Dermis microvascular lymphatic vessel endothelial cell (primary cell): ENCODE results near the gene ATCAY. TPM values are rescaled to one million over a fixed set of nuclear protein-coding genes. Genes with fewer than 3 reads are reported as not detected.

ENCODE experiments used
- DNase-seq, 2 donors: peaks; one replicate each; pipeline versions ENCODE4 v3.0.0 to v3.0.0-alpha.2; 2010; ENCODE audit warnings: low read depth in 2 of 2
- total RNA-seq: library from RNA; depleted of rRNA; stranded (reverse); fragments of >200 nt; gene quantifications from 2 replicates; pipeline ENCODE4 v1.2.1, GENCODE V29; 2014

Gene ATCAY
- total RNA-seq, 1 donor from 2014 or later, result not detected

GRCh38 chr19:3968556-3969434 is 88.3 kb downstream of the ATCAY start:
- DNase-seq, result peak; percentile 98 to 100

DNA sequence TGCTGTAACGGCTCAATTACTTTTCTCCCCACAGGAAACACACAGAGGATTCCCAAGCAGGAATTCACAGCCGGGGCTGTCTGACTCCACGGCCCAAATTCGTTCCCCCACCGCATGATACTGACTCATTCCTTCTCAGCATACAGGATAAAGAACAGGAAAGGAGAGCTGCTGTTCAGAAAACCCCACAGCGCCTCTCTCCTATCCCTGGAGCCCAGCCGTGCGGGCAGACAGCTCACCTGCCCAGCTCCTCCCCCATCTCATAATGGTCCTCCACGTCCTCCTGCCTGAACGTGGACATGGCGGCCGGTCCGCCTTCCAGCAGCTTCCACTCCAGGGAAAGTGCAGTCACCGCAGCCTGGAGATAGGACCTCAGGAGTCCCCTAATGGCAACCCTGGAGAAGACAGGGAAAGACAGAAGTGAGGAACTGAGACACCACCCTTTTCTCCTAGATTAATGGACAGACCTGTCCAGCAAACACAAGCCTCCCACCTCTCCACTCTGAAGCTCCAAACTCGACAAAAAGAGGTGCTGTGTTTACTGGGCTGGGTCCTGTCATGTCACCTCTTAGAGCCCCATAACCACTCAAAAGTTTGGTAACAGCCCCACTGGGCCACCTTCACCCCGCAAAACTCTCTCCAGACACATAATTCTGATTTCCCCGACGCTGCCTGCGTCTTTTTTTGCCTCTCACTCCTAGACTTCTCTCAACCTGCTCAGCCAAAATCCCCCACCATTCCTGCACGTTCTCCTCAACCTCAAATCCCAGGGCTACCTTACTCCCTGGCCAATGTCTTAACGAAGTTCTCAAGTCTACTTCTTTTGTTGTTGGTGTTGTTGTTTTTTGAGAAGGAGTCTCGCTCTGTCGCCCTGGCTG is 89.2 kb downstream of the ATCAY start:
- peak; percentile 65 to 93 for DNase-seq

- no peak for DNase-seq
Measured at GRCh38 chr19:3970313-3970807, 89.9 kb downstream of the ATCAY start.

DNA sequence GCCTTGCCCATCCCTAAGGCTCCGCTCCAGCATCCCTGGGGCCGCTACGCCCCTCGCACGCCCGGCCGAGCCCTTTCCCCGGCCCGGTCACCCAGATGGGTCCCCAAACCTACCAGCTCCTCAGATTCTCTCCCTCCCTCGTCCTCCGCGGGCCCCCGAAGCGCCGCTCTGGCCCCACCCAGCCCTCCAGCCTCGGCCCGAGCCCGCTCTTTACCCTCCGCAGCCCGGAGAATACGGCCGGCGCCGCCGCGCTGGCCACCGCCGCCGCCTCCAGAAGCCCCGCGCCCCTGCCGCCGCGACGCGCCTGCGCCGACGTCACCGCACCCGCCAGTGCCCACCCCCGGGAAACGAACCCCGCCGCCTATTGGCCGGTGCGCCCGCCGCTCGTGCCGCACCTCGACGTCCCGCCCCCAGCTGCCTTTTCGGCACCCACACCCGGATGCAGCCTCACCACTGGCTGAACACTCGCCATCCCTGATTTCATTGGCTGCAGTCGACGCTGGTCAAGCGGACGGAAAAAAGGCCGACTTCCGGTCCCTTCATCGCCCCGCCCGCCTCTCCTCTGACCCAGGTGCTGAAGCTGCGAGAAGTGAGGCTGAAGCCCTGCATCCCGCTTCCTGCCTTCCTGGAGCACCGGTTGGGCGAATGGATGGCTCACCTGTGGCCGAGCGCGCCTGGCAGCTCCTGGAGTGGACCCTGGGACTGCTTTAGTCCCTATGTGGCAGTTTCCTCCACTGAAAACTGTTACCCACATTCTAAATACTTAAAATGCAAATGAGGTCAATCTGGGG is 90.5 kb downstream of the ATCAY start, which contains the start of gene DAPK3:
Gene DAPK3 (minus strand): TSS at position 292 of the 791 bp plus-strand sequence. CDS start 1,364 bp downstream, outside the sequence.
- DNase-seq, result peak; percentile 96 to 98

DNA sequence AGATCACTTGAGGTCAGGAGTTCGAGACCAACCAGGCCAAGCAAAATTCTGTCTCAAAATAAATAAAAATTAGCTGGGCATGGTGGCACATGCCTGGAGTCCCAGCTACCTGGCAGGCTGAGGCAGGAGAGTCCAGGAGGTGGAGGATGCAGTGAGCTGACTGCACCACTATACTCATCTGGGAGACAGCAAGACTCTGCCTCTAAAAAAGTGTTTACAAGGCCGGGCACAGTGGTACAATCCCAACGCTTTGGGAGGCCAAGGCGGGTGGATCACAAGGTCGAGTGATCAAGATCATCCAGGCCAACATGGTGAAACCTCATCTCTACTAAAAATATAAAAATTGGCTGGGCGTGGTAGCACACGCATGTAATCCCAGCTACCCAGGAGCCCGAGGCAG is 94.7 kb downstream of the ATCAY start:
- no peak for DNase-seq

DNA sequence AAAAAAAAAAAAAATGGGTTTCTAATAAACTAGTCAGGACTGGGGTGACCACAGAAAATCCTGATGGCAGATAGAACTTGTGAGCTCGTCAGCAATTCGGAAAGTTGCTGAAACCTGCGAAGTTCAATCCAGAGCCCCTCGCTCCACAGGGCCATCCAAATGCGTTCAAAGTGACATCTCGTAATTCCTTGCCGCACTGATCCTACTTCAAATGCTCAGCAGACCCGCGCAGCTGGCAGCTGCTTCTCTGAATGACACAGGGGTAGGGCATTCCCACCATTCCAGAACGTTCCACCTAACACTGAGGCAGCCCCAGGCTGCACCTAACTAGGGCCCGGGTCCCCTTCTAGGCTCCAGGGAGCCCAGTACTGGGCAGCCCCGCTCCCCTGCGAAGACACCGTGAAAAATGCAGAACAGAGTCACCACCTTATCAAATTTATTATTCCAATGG is 95.2 kb downstream of the ATCAY start:
- peak in 1 of 2 donors; percentile 3 for DNase-seq

GRCh38 chr19:3976495-3977241 is 96.2 kb downstream of the ATCAY start:
- DNase-seq, result peak in 1 of 2 donors; percentile 1

Other genes starting within 250 kb of the ATCAY start
- gene PIP5K1C, start 180.2 kb upstream of the ATCAY start, total RNA-seq, result 19.4 and 42.0 TPM in 2 replicates
- under 0.01 TPM in 2 replicates for gene TJP3, start 172.3 kb upstream of the ATCAY start, total RNA-seq
- gene APBA3, start 119.0 kb upstream of the ATCAY start, total RNA-seq, result 15.0 and 22.5 TPM in 2 replicates
- gene MRPL54, start 118.0 kb upstream of the ATCAY start, total RNA-seq, result 45.1 and 72.9 TPM in 2 replicates
- not detected in 2 replicates for gene RAX2, start 108.5 kb upstream of the ATCAY start, total RNA-seq
- 0.64 and 0.76 TPM in 2 replicates for gene MATK, start 94.3 kb upstream of the ATCAY start, total RNA-seq
- gene ZFR2, start 11.6 kb upstream of the ATCAY start, total RNA-seq, result 0.13 TPM in 1 of 2 replicates, not detected in the other
- gene NMRK2, start 52.4 kb downstream of the ATCAY start, total RNA-seq, result not detected in 2 replicates
- gene DAPK3, start 90.4 kb downstream of the ATCAY start, total RNA-seq, result 127 and 171 TPM in 2 replicates
- gene EEF2, start 104.8 kb downstream of the ATCAY start, total RNA-seq, result 1,892 and 3,249 TPM in 2 replicates
- 24.1 and 32.9 TPM in 2 replicates for gene PIAS4, start 127.1 kb downstream of the ATCAY start, total RNA-seq
- gene ZBTB7A, start 186.2 kb downstream of the ATCAY start, total RNA-seq, result 7.2 and 14.2 TPM in 2 replicates
- gene MAP2K2, start 243.4 kb downstream of the ATCAY start, total RNA-seq, result 106 and 159 TPM in 2 replicates